ENCODE measurements around the gene CD81. TPM values are rescaled to one million over a fixed set of nuclear protein-coding genes. Genes with fewer than 3 reads are reported as not detected.
A peak's percentile ranks its signal among the peaks of the same experiment; 100 is the strongest.

The CD81 gene
- total RNA-seq, 2 donors from 2014 or later, result 498 to 842 TPM

DNA sequence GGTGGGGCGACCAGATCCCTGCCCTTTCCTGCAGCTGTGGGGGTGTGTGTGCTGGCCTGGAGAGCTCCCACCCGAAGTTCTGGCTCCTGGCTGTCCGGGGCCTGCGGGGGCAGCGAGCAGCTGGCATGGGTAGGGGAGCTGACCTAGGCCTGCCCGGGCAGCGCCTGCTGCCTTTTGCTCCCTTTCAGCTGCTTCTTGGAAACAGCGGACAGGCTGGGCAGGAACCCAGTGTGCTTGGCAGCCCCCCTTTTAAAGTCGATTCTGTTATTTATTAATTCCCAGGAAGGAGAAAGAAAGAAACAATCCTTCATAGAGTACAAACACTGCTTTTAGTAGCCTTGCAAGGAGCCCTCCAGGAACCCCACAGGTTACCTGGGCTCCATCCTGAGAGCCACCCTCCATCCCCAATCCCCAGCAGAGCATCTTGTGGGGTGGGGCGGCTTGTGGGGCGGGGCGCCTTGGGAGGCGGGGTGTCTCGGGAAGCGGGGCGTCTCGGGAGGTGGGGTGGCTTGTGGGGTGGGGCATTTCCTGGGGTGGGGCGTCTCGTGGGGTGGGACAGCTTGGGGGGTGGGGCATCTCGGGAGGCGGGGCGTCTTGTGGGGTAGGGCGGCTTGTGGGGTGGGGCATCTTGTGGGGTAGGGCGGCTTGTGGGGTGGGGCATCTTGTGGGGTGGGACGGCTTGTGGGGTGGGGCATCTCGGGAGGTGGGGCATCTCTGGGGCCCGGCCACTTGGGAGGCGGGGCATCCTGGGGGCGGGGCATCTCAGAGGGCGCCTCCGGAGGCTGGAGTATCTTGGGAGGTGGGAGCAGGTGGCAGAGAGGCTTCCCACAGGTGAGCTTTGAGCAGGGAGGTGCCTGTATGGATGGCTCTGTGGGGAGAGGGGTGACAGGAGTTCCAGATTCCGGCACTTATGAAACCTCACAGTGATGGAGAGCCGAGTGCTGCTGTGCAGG, 7.0 kb downstream of the CD81 start:
- Histone ChIP-seq H3K9me3 (no peaks in the 10 kb centered on the region), H3K27me3 (replicated peaks; ENCODE audit: insufficient read depth) (no peaks in the 10 kb centered on the region), H3K36me3 (no peaks in the 10 kb centered on the region), H3K27ac (peak overlapping the region; percentile 87 to 88), H3K4me1 (ENCODE audit: control insufficient read depth in 1 of 2, low read depth in 2 of 2) (peaks cover 72 to 94% of the 10 kb centered on the region in 2 donors), H3K4me3 (peak overlapping the region; percentile 51)
- ATAC-seq (ENCODE audit: insufficient number of reproducible peaks, low FRiP score, low read depth) (no peak), DNase-seq (ENCODE audit: low spot score) (no peak)
- TF ChIP-seq, protein P1, sequence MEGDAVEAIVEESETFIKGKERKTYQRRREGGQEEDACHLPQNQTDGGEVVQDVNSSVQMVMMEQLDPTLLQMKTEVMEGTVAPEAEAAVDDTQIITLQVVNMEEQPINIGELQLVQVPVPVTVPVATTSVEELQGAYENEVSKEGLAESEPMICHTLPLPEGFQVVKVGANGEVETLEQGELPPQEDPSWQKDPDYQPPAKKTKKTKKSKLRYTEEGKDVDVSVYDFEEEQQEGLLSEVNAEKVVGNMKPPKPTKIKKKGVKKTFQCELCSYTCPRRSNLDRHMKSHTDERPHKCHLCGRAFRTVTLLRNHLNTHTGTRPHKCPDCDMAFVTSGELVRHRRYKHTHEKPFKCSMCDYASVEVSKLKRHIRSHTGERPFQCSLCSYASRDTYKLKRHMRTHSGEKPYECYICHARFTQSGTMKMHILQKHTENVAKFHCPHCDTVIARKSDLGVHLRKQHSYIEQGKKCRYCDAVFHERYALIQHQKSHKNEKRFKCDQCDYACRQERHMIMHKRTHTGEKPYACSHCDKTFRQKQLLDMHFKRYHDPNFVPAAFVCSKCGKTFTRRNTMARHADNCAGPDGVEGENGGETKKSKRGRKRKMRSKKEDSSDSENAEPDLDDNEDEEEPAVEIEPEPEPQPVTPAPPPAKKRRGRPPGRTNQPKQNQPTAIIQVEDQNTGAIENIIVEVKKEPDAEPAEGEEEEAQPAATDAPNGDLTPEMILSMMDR (IDR thresholded peaks at IDR 0.05), result no peak

DNA sequence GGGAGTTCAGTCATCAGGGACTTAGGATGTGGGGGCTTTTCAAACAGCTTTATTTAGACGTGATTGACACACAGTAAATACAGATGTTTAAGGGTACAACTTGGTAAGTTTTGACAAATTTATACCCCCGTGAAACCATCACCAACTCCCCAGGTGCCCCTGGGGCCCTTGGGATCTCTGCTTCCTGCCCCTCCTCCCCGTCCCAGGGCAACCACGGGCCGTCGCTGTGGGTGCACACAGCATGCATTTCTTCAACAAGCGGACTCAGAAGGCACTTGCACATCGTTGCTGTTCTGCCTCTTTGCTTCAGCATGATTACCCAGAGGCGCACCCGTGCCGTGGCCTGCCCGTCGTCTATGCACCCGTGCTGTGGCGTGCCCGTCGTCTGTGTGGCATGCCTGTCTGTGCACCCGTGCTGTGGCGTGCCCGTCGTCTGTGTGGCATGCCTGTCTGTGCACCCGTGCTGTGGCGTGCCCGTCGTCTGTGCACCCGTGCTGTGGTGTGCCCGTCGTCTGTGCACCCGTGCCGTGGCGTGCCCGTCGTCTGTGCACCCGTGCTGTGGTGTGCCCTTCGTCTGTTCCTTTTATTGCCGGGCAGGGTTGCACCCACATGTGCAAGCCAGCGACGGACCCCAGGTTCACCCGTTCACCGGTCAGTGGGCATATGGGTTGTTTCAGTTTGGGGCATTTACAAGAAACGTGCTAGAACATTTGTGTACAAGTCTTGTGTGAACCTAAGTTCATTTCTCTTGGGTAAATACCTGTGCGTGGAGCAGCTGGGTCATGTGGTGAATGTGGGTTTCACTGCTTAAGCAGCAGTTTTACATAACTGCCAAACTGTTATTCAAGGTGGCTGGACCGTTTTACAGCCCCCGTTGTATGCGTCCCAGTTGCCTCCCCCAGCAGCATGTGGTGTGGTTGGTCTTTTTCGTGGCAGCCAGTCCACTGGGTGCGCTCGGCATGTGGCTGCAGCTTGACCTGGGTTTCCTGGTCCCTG, 8.3 kb downstream of the CD81 start:
- no peak for ATAC-seq (ENCODE audit: insufficient number of reproducible peaks, low FRiP score, low read depth)
- no peak for DNase-seq (ENCODE audit: low spot score)
- Histone ChIP-seq H3K27ac (peak overlapping the region; percentile 50 to 79), H3K36me3 (peaks cover 6% of the 10 kb centered on the region), H3K4me3 (no peak overlapping the region), H3K9me3 (no peaks in the 10 kb centered on the region), H3K27me3 (replicated peaks; ENCODE audit: insufficient read depth) (no peaks in the 10 kb centered on the region), H3K4me1 (ENCODE audit: control insufficient read depth in 1 of 2, low read depth in 2 of 2) (peaks cover 74 to 96% of the 10 kb centered on the region in 2 donors)
- TF ChIP-seq, protein P1 (IDR thresholded peaks at IDR 0.05), result no peak

DNA sequence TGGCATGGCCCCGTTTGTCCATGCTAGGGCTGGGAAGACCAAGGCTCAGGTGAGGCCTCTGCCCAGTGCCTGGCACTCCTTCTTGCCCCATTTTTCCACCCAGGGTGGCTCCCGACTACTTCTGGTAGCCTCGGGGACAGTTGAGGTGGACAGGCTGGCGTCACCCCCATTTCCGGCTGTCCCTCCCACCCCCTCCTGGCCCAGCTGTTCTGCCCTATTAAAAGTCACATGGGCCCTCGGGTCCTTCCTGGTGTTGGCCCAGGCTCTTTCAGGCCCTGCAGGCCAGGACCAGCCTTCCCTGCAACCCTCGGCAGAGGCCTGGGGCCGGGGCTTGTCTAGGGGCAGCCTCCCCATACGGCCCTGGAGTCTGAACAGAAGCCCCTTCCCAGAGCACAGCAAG, 9.5 kb downstream of the CD81 start:
- DNase-seq (ENCODE audit: low spot score) (no peak), ATAC-seq (ENCODE audit: insufficient number of reproducible peaks, low FRiP score, low read depth) (no peak)
- no peaks in the 10 kb centered on the region for H3K27me3 ChIP-seq (replicated peaks; ENCODE audit: insufficient read depth)
- peaks cover 11% of the 10 kb centered on the region for H3K36me3 ChIP-seq
- TF ChIP-seq, protein P1 (IDR thresholded peaks at IDR 0.05), result no peak
- H3K27ac ChIP-seq, result peak overlapping the region; percentile 62 to 79
- no peaks in the 10 kb centered on the region for H3K9me3 ChIP-seq
- peaks cover 69 to 96% of the 10 kb centered on the region in 2 donors for H3K4me1 ChIP-seq (ENCODE audit: control insufficient read depth in 1 of 2, low read depth in 2 of 2)
- H3K4me3 ChIP-seq, result peak overlapping the region; percentile 15

DNA sequence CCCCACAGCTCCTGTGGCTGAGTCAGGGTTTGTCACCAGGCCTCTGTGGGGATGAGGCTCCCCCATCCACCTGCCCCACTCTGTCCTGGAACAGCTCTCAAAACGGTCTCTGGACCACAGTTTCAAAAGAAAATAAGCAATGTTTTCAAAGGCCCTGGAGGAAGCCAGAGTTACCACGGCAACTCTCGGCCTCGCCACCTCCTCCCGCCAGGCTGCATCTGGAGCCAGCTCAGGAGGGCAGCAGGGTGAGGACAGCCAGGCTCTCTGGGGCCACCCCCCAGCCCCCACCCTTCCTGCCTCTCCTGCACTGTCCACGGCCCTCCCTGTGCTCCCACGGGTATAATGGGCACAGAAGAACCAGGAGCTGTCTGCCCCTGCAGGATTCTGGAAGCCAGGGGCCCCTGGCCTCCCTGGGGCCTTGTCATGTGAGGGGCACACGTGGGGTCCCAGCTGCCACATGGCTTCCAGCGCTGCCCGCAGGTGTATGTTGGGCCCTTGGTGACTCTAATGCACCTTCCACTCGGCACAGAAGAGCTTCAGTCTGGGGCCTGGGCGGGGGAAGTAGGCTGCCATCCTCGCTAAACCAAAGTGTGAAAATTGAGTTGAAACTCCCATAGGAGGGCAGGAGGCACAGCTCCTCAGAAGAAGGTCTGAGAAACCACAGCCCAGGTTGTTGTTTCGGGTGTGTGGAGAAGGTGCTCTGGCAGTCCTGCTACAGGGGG, 10.3 kb downstream of the CD81 start:
- no peaks in the 10 kb centered on the region for H3K27me3 ChIP-seq (replicated peaks; ENCODE audit: insufficient read depth)
- ATAC-seq (ENCODE audit: insufficient number of reproducible peaks, low FRiP score, low read depth), result no peak
- H3K4me3 ChIP-seq, result peak overlapping the region; percentile 23
- peaks cover 15% of the 10 kb centered on the region for H3K36me3 ChIP-seq
- no peak for DNase-seq (ENCODE audit: low spot score)
- H3K4me1 ChIP-seq (ENCODE audit: control insufficient read depth in 1 of 2, low read depth in 2 of 2), result peaks cover 64 to 90% of the 10 kb centered on the region in 2 donors
- TF ChIP-seq, protein P1 (IDR thresholded peaks at IDR 0.05), result no peak
- H3K9me3 ChIP-seq, result no peaks in the 10 kb centered on the region
- peak overlapping the region; percentile 62 to 79 for H3K27ac ChIP-seq

Measured in thoracic aorta (tissue), 2 donors.